ENCODE results near the gene HDGF. TPM values are rescaled to one million over a fixed set of nuclear protein-coding genes. Genes with fewer than 3 reads are reported as not detected.
A peak's percentile ranks its signal among the peaks of the same experiment; 100 is the strongest.

HDGF gene
- total and polyA plus RNA-seq, 2 of the 8 experiments (the other 6 are each of a cell fraction or from before 2014, with no cell fraction given), result 145 to 391 TPM

DNA sequence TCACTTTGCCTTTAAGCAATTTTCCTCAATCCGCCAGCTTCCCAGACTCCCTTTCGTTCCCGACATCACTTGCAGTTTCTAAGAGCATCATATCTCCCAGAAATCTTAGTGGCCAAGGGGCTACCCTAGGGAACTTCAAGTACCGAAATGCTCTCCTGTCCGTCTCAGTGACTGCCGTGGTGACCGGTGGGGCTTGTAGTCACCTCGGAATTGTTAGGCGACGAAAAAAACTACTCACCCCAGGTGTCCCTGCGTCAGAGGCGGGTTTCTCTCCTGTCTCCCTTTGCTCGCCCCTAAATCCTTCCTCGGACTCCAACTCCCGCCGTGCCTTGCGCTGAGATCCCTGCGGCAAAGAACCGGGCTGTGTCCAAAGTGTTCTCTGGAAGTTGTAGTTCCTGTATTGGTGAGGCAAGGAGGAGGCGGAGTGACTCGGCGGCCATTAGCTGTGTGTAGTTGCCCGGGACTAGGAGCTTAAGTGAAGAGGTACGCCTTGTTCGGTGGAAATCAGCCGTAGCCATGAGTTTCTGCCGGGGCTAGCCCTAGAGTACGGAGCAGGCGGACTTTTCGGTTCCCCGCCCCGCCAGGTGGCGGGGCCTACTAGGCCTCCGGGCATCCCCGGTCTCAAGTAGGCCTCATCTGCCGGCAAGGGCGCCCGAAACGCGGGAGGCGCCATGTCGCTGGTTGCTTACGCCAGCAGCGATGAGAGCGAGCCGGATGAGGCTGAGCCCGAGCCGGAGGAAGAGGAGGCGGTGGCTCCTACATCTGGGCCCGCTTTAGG lies 15.8 kb upstream of the HDGF start, which contains the start of gene PRCC:
TSS of gene PRCC (plus strand) at position 435 of the 778 bp plus-strand sequence. CDS start at position 672, 237 bp downstream.
- H4K20me1 ChIP-seq (replicated peaks in 1 of 2; ENCODE audit: control insufficient read depth in 1 of 2, insufficient read depth in 2 of 2, low read length in 2 of 2), result peaks cover 10 to 18% of the 10 kb centered on the region in 2 experiments
- H3K23ac ChIP-seq (ENCODE audit: insufficient read length), result no peak within 1 kb of the TSS
- H3K27me3 ChIP-seq (replicated peaks in 1 of 4; ENCODE audit: control insufficient read depth in 3 of 4, extremely low read depth in 1 of 4, insufficient read depth in 3 of 4, low read length in 3 of 4), result no peaks in the 10 kb centered on the region
- H3K36me3 ChIP-seq (ENCODE audit: control insufficient read depth in 2 of 4, insufficient read depth in 4 of 4, low read length in 3 of 4), result peaks cover 0 to 8% (median 2%) of the 10 kb centered on the region in 4 experiments; a peak in 3 of 8 replicates
- H4K8ac ChIP-seq (ENCODE audit: extremely low read depth, insufficient read depth, low read length), result peak within 1 kb of the TSS; percentile 95; the same call in 1 of the 2 replicates
- H2BK20ac ChIP-seq (ENCODE audit: low read length), result no peak within 1 kb of the TSS
- no peak within 1 kb of the TSS for H3K4ac ChIP-seq (replicated peaks; ENCODE audit: insufficient read length, low read depth, low read length)
- peak within 1 kb of the TSS; percentile 4 for H4K91ac ChIP-seq (replicated peaks; ENCODE audit: insufficient read length, low read length)
- H3K4me3 ChIP-seq (ENCODE audit: extremely low read depth in 1 of 4, insufficient read depth in 2 of 4, low read depth in 3 of 4, low read length in 4 of 4), result peak within 1 kb of the TSS; percentile 67 to 97 (median 86)
- no peak within 1 kb of the TSS for H3K14ac ChIP-seq (ENCODE audit: insufficient read length)
- H3K18ac ChIP-seq (ENCODE audit: extremely low read depth, low read length), result peak within 1 kb of the TSS; percentile 72
- H3K23me2 ChIP-seq (ENCODE audit: low read depth, low read length), result peaks cover 11% of the 10 kb centered on the region
- H3K79me2 ChIP-seq (ENCODE audit: control insufficient read depth in 1 of 2, insufficient read depth in 2 of 2, low read length in 2 of 2), result peaks cover 29 to 44% of the 10 kb centered on the region in 2 experiments
- peaks cover 10% of the 10 kb centered on the region for H3K79me1 ChIP-seq (ENCODE audit: low read depth, low read length)
- H3K4me2 ChIP-seq (ENCODE audit: insufficient read depth in 1 of 2, low read depth in 2 of 2, low read length in 2 of 2), result peak within 1 kb of the TSS; percentile 96 to 97
- H2BK15ac ChIP-seq (ENCODE audit: low read length), result 0 out of 2 replicates have a peak within 1 kb of the TSS, but pooled peaks have one; percentile 13
- peak within 1 kb of the TSS; percentile 83; the same call in 1 of the 2 replicates for H2AK5ac ChIP-seq (ENCODE audit: low read depth, low read length)
- H3K27ac ChIP-seq (ENCODE audit: low read depth, low read length), result peak within 1 kb of the TSS; percentile 86
- H2AFZ ChIP-seq (ENCODE audit: low read length), result peak within 1 kb of the TSS; percentile 54
- peaks cover 0 to 16% (median 6%) of the 10 kb centered on the region in 4 experiments; a peak in 5 of 7 replicates for H3K4me1 ChIP-seq (replicated peaks in 1 of 4; ENCODE audit: control insufficient read depth in 3 of 4, insufficient read depth in 4 of 4, low read length in 3 of 4)
- no peak within 1 kb of the TSS for H2BK120ac ChIP-seq (replicated peaks; ENCODE audit: low read depth, low read length)
- WGBS, 2 experiments (ENCODE audit: extremely low coverage in 1 of 2, insufficient coverage in 1 of 2, insufficient read length in 1 of 2, insufficient replicate concordance in 2 of 2, low coverage in 1 of 2, low lambda C conversion rate in 2 of 2, missing lambda C conversion rate in 1 of 2), result 0% methylated on average over 47 of the region's 50 CpGs; no CpG with 5 or more reads in 1 of the 2 experiments
- no peaks in the 10 kb centered on the region for H3K9me3 ChIP-seq (ENCODE audit: insufficient read depth in 2 of 2, low read depth in 1 of 2, low read length in 1 of 2)
- peak within 1 kb of the TSS; percentile 94 for H2BK5ac ChIP-seq (ENCODE audit: low read depth, low read length)
- H3K56ac ChIP-seq (replicated peaks; ENCODE audit: insufficient read length, low read depth, low read length), result peak within 1 kb of the TSS; percentile 27
- H4K5ac ChIP-seq (ENCODE audit: insufficient read length, low read depth, low read length), result peak within 1 kb of the TSS; percentile 45
- peak within 1 kb of the TSS; percentile 75; the same call in 1 of the 2 replicates for H2BK12ac ChIP-seq (ENCODE audit: low read depth, low read length)
- POLR2A ChIA-PET (ENCODE audit: partially characterized antibody), result interaction anchor here (0.6 to 8.2 kb wide), 27 partner anchors 10 to 176 kb away, joined by 3 to 121 read pairs (median 5); partner anchors contain the start of genes CRABP2, GPATCH4, HDGF and ISG20L2
- CTCF ChIA-PET (ENCODE audit: partially characterized antibody), result interaction anchor here (1.0 to 11.7 kb wide), 7 partner anchors 15 to 123 kb away, joined by 3 to 100 read pairs (median 4); partner anchors contain the start of genes ISG20L2 and METTL25B
- FAIRE-seq (peak; percentile 94), DNase-seq (ENCODE audit: low read depth in 1 of 2, low spot score in 2 of 2) (peak; percentile 94 to 98)
- peak within 1 kb of the TSS; percentile 91 to 96 (median 93) for H3K9ac ChIP-seq (replicated peaks in 1 of 4; ENCODE audit: extremely low read depth in 1 of 4, low read depth in 3 of 4, low read length in 3 of 4)
- TF ChIP-seq KDM4A (IDR thresholded peaks at IDR 0.05; ENCODE audit: low read depth, low read length, severe bottlenecking) (peak; percentile 15), YY1 (IDR thresholded peaks at IDR 0.05; ENCODE audit: low read depth, low read length) (peak; percentile 97), RXRA (IDR thresholded peaks at IDR 0.05; ENCODE audit: insufficient read depth, low read depth, low read length) (no peak), SP4 (IDR thresholded peaks at IDR 0.05; ENCODE audit: low read length) (peak; percentile 23; the same call in 1 of the 2 replicates), EGR1 (IDR thresholded peaks at IDR 0.05; ENCODE audit: borderline replicate concordance, low read depth, low read length) (no peak), KDM5A (IDR thresholded peaks at IDR 0.05; ENCODE audit: low read length) (no peak; the same call in 1 of the 2 replicates), CHD2 (IDR thresholded peaks at IDR 0.05; ENCODE audit: low read length) (peak; percentile 88), SIRT6 (IDR thresholded peaks at IDR 0.05; ENCODE audit: low read length) (no peak), RNF2 (IDR thresholded peaks at IDR 0.05; ENCODE audit: borderline replicate concordance, low read depth, low read length, missing control alignments, poor library complexity, severe bottlenecking) (no peak), POLR2A (IDR thresholded peaks at IDR 0.05; ENCODE audit: control extremely low read depth in 1 of 2, low read depth in 2 of 2, low read length in 2 of 2) (peak in 1 of 2 experiments; percentile 74; a peak in 2 of 3 replicates)

Data from H1 (cell line).